ENCODE results near the gene SNAPC3. TPM values are rescaled to one million over a fixed set of nuclear protein-coding genes. Genes with fewer than 3 reads are reported as not detected.

The SNAPC3 gene
- total RNA-seq, 2 donors from 2014 or later: 9.1 to 12.0 TPM

GRCh38 chr9:15482146-15482545, 59.5 kb downstream of the SNAPC3 start:
- Mint-ChIP-seq H3K4me3 (no peak overlapping the region), H3K36me3 (ENCODE audit: low read depth) (peaks cover 10% of the 10 kb centered on the region), H3K4me1 (peaks cover 27% of the 10 kb centered on the region), H3K27me3 (no peaks in the 10 kb centered on the region), H3K27ac (peak overlapping the region; percentile 92)
- DNase-seq (no peak), ATAC-seq (no peak)
- no peaks in the 10 kb centered on the region for H3K9me3 ChIP-seq (ENCODE audit: control insufficient read depth, low read length, poor library complexity, severe bottlenecking)

- DNase-seq: no peak
- Mint-ChIP-seq H3K27me3 (no peaks in the 10 kb centered on the region), H3K27ac (peak overlapping the region; percentile 70), H3K36me3 (ENCODE audit: low read depth) (peaks cover 10% of the 10 kb centered on the region), H3K4me1 (peaks cover 32% of the 10 kb centered on the region), H3K4me3 (no peak overlapping the region)
- H3K9me3 ChIP-seq (ENCODE audit: control insufficient read depth, low read length, poor library complexity, severe bottlenecking): no peaks in the 10 kb centered on the region
- ATAC-seq: no peak
These were observed 62.1 kb downstream of the SNAPC3 start for GRCh38 chr9:15484802-15485201.

GRCh38 chr9:15485836-15486666, 63.4 kb downstream of the SNAPC3 start:
- peaks cover 26% of the 10 kb centered on the region for H3K4me1 Mint-ChIP-seq
- DNase-seq: no peak
- no peaks in the 10 kb centered on the region for H3K27me3 Mint-ChIP-seq
- no peak overlapping the region for H3K4me3 Mint-ChIP-seq
- ATAC-seq: peak; percentile 68
- H3K36me3 Mint-ChIP-seq (ENCODE audit: low read depth): peaks cover 10% of the 10 kb centered on the region
- no peaks in the 10 kb centered on the region for H3K9me3 ChIP-seq (ENCODE audit: control insufficient read depth, low read length, poor library complexity, severe bottlenecking)
- peak overlapping the region; percentile 70 for H3K27ac Mint-ChIP-seq

GRCh38 chr9:15491950-15492349, 69.3 kb downstream of the SNAPC3 start:
- no peaks in the 10 kb centered on the region for H3K9me3 ChIP-seq (ENCODE audit: control insufficient read depth, low read length, poor library complexity, severe bottlenecking)
- peaks cover 15% of the 10 kb centered on the region for H3K4me1 Mint-ChIP-seq
- no peaks in the 10 kb centered on the region for H3K27me3 Mint-ChIP-seq
- ATAC-seq (no peak), DNase-seq (no peak)
- H3K36me3 Mint-ChIP-seq (ENCODE audit: low read depth): peaks cover 3% of the 10 kb centered on the region
- H3K4me3 Mint-ChIP-seq: no peak overlapping the region
- peak overlapping the region; percentile 34 for H3K27ac Mint-ChIP-seq

- DNase-seq (no peak), ATAC-seq (no peak)
- H3K27me3 Mint-ChIP-seq: no peaks in the 10 kb centered on the region
- H3K4me1 Mint-ChIP-seq: peaks cover 11% of the 10 kb centered on the region
- no peak overlapping the region for H3K4me3 Mint-ChIP-seq
- no peak overlapping the region for H3K27ac Mint-ChIP-seq
- H3K36me3 Mint-ChIP-seq (ENCODE audit: low read depth): peaks cover 3% of the 10 kb centered on the region
- no peaks in the 10 kb centered on the region for H3K9me3 ChIP-seq (ENCODE audit: control insufficient read depth, low read length, poor library complexity, severe bottlenecking)
These were observed 69.9 kb downstream of the SNAPC3 start for GRCh38 chr9:15492485-15493150.

GRCh38 chr9:15498246-15498995, 75.7 kb downstream of the SNAPC3 start:
- peaks cover 4% of the 10 kb centered on the region for H3K36me3 Mint-ChIP-seq (ENCODE audit: low read depth)
- H3K9me3 ChIP-seq (ENCODE audit: control insufficient read depth, low read length, poor library complexity, severe bottlenecking): no peaks in the 10 kb centered on the region
- DNase-seq: no peak
- H3K27ac Mint-ChIP-seq: no peak overlapping the region
- no peaks in the 10 kb centered on the region for H3K27me3 Mint-ChIP-seq
- no peak overlapping the region for H3K4me3 Mint-ChIP-seq
- ATAC-seq: no peak
- peaks cover 32% of the 10 kb centered on the region for H3K4me1 Mint-ChIP-seq

GRCh38 chr9:15499139-15499538, 76.5 kb downstream of the SNAPC3 start:
- no peak for ATAC-seq
- no peak for DNase-seq
- H3K36me3 Mint-ChIP-seq (ENCODE audit: low read depth): peaks cover 4% of the 10 kb centered on the region
- no peaks in the 10 kb centered on the region for H3K9me3 ChIP-seq (ENCODE audit: control insufficient read depth, low read length, poor library complexity, severe bottlenecking)
- peaks cover 34% of the 10 kb centered on the region for H3K4me1 Mint-ChIP-seq
- peak overlapping the region; percentile 85 for H3K27ac Mint-ChIP-seq
- no peaks in the 10 kb centered on the region for H3K27me3 Mint-ChIP-seq
- peak overlapping the region; percentile 59 for H3K4me3 Mint-ChIP-seq

GRCh38 chr9:15501179-15501578, 78.5 kb downstream of the SNAPC3 start:
- Mint-ChIP-seq H3K27ac (peak overlapping the region; percentile 74), H3K4me3 (peak overlapping the region; percentile 47), H3K4me1 (peaks cover 29% of the 10 kb centered on the region), H3K27me3 (no peaks in the 10 kb centered on the region), H3K36me3 (ENCODE audit: low read depth) (peaks cover 4% of the 10 kb centered on the region)
- ATAC-seq (no peak), DNase-seq (no peak)
- H3K9me3 ChIP-seq (ENCODE audit: control insufficient read depth, low read length, poor library complexity, severe bottlenecking): no peaks in the 10 kb centered on the region

GRCh38 chr9:15501803-15502202, 79.1 kb downstream of the SNAPC3 start:
- DNase-seq (no peak), ATAC-seq (no peak)
- peaks cover 31% of the 10 kb centered on the region for H3K4me1 Mint-ChIP-seq
- no peaks in the 10 kb centered on the region for H3K27me3 Mint-ChIP-seq
- peak overlapping the region; percentile 74 for H3K27ac Mint-ChIP-seq
- peak overlapping the region; percentile 77 for H3K4me3 Mint-ChIP-seq
- H3K36me3 Mint-ChIP-seq (ENCODE audit: low read depth): peaks cover 4% of the 10 kb centered on the region
- H3K9me3 ChIP-seq (ENCODE audit: control insufficient read depth, low read length, poor library complexity, severe bottlenecking): no peaks in the 10 kb centered on the region

- Mint-ChIP-seq H3K4me1 (peaks cover 42% of the 10 kb centered on the region), H3K27me3 (no peaks in the 10 kb centered on the region), H3K36me3 (ENCODE audit: low read depth) (peaks cover 8% of the 10 kb centered on the region), H3K27ac (no peak overlapping the region), H3K4me3 (no peak overlapping the region)
- no peaks in the 10 kb centered on the region for H3K9me3 ChIP-seq (ENCODE audit: control insufficient read depth, low read length, poor library complexity, severe bottlenecking)
- ATAC-seq: no peak
- no peak for DNase-seq
These were observed 83.2 kb downstream of the SNAPC3 start for GRCh38 chr9:15505921-15506320.

GRCh38 chr9:15509931-15510788, 87.5 kb downstream of the SNAPC3 start:
- DNase-seq (peak; percentile 49 to 63 (median 61)), ATAC-seq (peak; percentile 64)
- Mint-ChIP-seq H3K4me1 (peaks cover 41% of the 10 kb centered on the region), H3K27me3 (no peaks in the 10 kb centered on the region), H3K27ac (peak overlapping the region; percentile 99), H3K4me3 (peak overlapping the region; percentile 97), H3K36me3 (ENCODE audit: low read depth) (peaks cover 4% of the 10 kb centered on the region)
- H3K9me3 ChIP-seq (ENCODE audit: control insufficient read depth, low read length, poor library complexity, severe bottlenecking): no peaks in the 10 kb centered on the region

GRCh38 chr9:15510789-15511575, 88.3 kb downstream of the SNAPC3 start, which contains the start of gene PSIP1:
Gene PSIP1, minus strand, starts transcription at chr9:15510970. Its CDS starts 782 bp downstream, at chr9:15510188.
- H3K4me1 Mint-ChIP-seq: peaks cover 43% of the 10 kb centered on the region
- peak within 1 kb of the TSS; percentile 99 for H3K27ac Mint-ChIP-seq
- ATAC-seq (peak; percentile 86), DNase-seq (peak; percentile 75 to 81 (median 81))
- no peaks in the 10 kb centered on the region for H3K27me3 Mint-ChIP-seq
- H3K36me3 Mint-ChIP-seq (ENCODE audit: low read depth): peaks cover 4% of the 10 kb centered on the region
- no peaks in the 10 kb centered on the region for H3K9me3 ChIP-seq (ENCODE audit: control insufficient read depth, low read length, poor library complexity, severe bottlenecking)
- H3K4me3 Mint-ChIP-seq: peak within 1 kb of the TSS; percentile 97

Data from T-helper 17 cell (primary cell).